Epithelial cell of prostate (primary cell): ENCODE data around the gene SUN1.
A peak's percentile ranks its signal among the peaks of the same experiment; 100 is the strongest.

ENCODE experiments used
- DNase-seq: peaks from one replicate; pipeline ENCODE4 v3.0.0-alpha.2; 2011; ENCODE audit warnings: low read depth, low spot score
- H3K27ac ChIP-seq: fragments of 450-650 bp; 2 replicates; pipeline ENCODE4 v1.5.1; 2017; ENCODE audit warnings: mild to moderate bottlenecking

Gene SUN1

DNA sequence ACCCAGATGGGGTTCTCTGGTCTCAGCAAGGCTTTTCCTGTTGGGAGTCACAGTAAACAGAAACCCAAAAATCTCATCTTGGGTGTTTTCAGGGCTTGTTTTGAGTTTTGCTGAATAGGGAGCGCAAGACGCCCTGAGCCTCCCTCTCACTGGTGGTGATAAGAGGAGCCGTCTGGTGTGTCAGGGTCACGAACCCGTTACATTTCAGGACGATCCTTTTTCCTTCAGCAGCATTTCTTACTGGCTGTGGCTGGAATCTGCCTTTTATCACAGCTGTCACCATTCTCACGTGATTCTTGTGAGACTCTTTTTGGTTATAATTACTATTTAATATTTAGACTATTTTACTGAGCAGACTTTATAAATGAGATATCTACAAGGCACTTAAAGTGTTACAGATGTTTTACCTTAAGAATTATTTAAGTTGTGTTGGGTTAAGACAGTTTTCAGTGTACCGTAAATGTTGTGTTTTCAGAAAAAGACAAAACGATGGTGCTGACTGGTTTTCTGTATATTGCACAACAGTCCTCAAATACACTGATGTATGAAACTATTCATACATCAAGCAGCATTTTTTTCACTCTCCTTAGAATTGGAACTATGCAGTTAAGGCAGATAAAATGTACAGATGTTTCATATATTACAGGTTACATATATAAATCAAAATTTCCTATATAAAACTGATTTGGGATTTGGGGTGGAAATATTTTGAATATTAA lies 41.9 kb downstream of the SUN1 start:
- peak overlapping the region; percentile 36 for H3K27ac ChIP-seq
- DNase-seq, result no peak

DNA sequence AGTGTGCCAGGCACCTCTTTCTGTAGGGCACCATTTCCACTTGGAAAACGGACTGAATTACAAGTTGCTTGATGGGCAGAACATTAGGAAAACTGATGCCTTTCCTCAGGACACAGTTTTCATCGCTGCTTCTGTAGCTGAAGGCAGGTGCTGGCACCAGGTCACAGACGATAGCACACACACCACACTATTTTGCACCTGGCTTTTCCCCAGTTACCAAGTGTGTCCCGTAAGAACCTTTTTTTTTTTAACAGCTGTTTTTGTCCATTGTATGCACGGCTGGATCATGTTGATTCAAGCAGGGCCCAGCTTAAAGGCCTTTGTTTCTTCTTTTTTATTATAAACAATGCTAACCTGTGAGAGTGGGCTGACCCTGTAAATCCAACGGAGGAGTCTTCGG lies 42.8 kb downstream of the SUN1 start:
- H3K27ac ChIP-seq, result no peak overlapping the region
- DNase-seq, result no peak

DNA sequence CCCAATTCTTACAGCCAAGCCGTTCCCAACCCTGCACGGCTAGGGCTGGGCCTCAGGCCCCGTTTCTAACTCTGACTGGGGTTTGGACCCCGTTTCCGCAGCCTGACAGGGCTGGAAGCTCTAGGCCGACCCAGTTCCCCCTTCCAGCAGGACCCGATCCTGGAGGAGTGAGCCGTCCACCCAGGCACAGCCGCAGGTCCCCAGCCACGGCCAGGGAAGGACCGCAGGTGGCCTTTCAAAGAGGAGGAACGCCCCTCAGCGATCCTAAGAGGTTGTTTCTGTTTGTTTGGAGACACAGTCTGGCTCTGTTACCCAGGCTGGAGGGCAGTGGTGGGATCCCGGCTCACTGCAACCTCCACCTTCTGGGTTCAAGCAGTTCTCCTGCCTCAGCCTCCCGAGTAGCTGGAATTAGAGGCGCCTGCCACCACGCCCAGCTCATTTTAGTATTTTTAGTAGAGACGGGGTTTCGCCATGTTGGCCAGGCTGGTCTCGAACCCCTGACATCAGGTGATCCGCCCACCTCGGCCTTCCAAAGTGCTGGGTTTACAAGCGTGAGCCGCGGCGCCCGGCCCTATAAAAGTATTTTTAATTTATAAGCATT lies 43.3 kb downstream of the SUN1 start:
- peak overlapping the region; percentile 37 for H3K27ac ChIP-seq
- DNase-seq, result no peak

DNA sequence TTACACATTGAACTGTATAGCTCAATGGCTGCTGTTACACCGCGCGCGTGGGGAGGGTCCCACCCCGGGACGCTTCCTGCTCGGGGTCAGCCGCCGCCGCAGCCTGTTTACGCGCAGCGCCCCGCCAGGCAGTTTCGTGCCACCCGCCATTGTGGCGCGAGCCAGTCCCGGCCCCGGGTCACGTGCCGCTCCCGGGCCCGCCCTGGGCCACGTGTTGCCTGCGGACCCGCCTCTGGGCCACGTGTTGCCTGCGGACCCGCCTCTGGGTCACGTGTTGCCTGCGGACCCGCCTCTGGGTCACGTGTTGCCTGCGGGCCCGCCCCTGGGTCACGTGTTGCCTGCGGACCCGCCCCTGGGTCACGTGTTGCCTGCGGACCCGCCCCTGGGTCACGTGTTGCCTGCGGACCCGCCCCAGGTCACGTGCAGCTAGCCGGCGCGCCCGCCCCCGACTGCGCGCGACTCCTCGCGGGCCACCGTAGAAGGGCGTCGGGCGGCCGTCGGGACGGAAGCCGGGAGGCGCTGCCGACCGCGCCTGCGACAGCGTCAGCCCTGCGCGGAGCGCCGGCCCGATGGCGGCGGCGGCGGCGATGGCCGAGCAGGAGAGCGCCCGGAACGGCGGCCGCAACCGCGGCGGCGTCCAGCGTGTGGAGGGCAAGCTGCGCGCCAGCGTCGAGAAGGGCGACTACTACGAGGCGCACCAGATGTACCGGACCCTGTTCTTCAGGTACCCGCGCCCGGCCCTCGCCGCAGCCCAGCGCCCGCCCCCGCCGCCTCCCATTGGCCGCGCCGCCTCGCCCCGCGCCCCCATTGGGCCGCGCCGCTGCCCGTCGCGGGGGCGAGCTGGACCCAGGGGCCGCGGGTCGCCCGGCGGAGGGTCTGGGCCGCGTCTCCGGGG lies 44.0 kb downstream of the SUN1 start, which contains the start of gene GET4:
GET4 (plus strand) TSS at position 478 of the 895 bp plus-strand sequence; CDS start at position 570, 92 bp downstream.
- peak within 1 kb of the TSS; percentile 77 for H3K27ac ChIP-seq
- peak; percentile 83 for DNase-seq

DNA sequence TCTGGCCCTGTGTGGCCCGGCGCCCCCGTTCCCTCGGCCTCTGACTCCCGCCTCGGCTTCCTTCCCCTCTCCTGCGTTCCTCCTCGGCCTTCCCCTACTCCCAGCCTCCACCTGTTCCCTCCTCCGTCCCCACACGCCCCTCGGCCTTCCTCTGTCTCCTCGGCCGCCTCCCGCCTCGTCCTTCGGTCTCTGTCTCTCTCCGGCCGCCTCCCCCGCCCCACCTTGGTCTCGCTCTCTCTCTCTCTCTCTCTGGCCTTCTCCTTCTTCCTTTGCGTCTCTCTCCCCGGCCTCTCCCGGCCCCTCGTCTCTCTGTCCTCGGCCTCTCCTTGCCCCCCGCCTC lies 44.7 kb downstream of the SUN1 start:
- peak overlapping the region; percentile 77 for H3K27ac ChIP-seq
- no peak for DNase-seq

GRCh38 chr7:877312-878232 lies 45.3 kb downstream of the SUN1 start:
- DNase-seq, result no peak
- H3K27ac ChIP-seq, result peak overlapping the region; percentile 77

GRCh38 chr7:879093-879492 lies 46.8 kb downstream of the SUN1 start:
- H3K27ac ChIP-seq, result no peak overlapping the region
- DNase-seq, result no peak

- no peak for DNase-seq
- no peak overlapping the region for H3K27ac ChIP-seq
Observed at GRCh38 chr7:879706-880105, 47.4 kb downstream of the SUN1 start.

DNA sequence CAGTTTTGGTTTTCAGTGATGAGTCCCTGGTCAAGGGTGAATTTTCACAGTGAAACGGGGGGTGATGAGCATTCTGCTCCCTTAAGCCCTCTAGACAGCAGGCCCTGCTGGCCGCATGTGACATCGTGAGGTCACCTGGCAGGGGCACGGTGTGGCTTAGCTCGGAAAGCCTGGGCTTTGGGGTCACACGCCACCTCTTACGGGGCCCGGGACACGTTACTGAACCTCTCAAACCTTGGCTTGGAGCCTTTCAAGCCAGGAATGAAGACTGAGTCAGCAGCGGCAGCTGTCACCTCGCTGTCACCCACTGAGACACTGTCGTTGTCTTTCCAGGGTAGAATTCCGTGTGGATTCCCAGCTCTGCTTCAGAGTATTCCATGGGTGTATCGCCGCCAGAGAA lies 48.2 kb downstream of the SUN1 start:
- H3K27ac ChIP-seq, result no peak overlapping the region
- no peak for DNase-seq

DNA sequence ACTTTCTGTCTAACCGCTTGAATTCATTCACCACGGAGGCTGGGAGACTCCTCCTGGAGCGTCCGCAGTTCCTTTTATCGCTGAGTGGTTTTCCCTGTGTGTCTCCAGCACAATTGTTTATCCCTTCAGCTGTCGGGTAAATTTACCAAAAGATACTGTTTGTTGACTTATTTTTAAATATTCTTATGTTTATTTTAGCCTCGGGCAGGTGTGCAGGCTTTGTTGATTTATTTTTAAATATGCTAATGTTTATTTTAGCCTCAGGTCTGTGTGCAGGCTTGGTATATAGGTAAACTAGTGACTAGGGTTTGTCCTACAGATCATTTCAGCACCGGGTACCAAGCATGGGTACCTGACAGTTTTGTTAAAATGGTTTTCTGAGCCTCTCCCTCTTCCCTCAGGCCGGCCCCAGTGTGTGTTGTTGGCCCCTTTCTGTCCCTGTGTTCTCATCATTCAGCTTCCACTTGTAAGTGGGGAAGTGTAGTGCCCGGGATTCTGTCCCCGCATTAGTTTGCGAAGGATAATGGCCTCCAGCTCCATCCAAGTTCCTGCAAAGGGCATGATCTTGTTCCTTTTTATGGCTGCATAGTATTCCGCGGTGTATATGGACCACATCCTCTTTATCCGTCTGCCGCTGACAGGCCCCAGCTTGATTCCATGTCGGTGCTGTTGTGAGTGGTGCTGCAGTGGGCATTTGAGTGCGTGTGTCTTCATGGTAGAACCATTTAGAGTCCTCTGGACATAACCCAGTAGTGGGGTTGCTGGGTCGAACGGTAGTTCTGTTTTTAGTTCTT lies 49.4 kb downstream of the SUN1 start:
- H3K27ac ChIP-seq, result no peak overlapping the region
- DNase-seq, result no peak

- H3K27ac ChIP-seq, result no peak overlapping the region
- DNase-seq, result no peak
Observed at GRCh38 chr7:882336-883035, 50.2 kb downstream of the SUN1 start.

- H3K27ac ChIP-seq, result no peak overlapping the region
- no peak for DNase-seq
Observed at GRCh38 chr7:883055-884021, 51.1 kb downstream of the SUN1 start.

DNA sequence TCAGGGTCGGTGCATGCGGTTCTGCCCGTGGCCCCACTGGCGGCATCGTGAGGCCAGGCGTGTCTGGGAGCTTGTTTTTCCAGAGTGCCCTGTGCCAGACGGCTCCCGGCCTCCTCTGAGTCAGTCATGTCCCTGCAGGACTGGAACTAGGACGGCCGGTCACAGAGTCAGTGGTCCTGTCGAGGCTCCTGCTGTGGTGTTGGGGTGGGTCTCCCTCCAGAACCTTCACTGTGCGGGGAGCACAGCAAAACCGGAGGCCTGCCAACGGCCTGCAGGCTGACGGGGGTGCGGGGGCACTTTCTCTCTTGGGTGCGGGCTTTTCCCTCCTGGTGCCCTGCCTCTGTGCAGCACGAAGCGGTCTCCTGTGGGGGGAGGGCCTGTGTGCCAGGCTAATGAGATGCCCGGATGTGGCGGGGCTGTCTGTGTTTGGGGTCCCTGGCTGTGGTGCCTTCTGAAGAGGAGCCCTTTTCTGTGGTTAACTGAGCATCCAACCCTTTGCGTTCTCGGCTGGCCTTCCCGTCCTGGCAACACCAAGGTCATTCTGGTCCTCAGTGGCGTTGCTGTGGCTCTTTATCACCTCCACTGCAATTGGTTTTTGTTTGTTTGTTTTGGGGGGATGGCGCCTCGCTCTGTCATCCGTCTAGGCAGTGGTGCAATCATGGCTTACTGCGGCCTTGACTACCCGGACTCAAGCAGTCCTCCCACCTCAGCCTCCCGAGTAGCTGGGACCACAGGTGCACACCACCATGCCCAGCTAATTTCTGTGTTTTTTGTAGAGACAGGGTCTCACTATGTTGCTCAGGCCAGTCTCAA lies 52.1 kb downstream of the SUN1 start:
- no peak overlapping the region for H3K27ac ChIP-seq

GRCh38 chr7:885261-885892 lies 53.1 kb downstream of the SUN1 start:
- DNase-seq, result no peak

More for the DNA sequence above, 52.1 kb downstream of the SUN1 start:
- DNase-seq, result no peak

DNA sequence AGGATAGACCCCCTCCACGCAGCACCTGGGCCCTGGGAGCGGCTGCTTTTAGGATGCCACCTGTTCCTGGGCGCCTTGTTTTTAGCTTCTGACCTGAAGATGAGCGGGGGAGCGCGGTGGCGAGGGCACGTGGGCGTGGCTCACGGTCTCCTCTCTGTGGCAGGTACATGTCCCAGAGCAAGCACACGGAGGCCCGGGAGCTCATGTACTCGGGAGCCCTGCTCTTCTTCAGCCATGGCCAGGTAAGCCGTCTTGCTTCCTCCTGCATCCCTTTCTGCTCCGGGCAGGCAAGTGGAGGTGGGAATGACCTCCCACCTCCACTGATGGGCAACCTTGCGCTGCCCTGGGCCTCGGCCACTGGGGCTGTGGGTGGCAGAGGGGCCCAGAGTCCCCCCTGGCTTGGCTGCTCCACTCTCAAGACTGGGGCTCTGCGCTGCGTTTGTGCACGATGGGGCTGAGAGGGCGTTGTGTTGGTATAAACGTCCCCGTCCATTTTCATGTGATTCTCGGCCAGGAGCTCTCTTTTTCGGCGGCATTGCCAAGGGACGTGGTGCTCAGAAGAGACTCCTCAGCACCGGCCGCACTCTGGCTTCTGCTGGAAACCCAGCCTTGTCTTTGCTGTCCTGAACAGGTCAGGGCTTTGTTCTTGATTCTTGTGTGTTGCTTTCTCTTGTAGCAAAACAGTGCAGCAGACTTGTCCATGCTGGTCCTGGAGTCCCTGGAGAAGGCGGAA lies 53.8 kb downstream of the SUN1 start:
- no peak for DNase-seq
- peak overlapping the region; percentile 13 for H3K27ac ChIP-seq

More at GRCh38 chr7:885261-885892, 53.1 kb downstream of the SUN1 start:
- H3K27ac ChIP-seq, result no peak overlapping the region
